Measurements from ENCODE around the gene TFB2M.

Gene TFB2M, protein sequence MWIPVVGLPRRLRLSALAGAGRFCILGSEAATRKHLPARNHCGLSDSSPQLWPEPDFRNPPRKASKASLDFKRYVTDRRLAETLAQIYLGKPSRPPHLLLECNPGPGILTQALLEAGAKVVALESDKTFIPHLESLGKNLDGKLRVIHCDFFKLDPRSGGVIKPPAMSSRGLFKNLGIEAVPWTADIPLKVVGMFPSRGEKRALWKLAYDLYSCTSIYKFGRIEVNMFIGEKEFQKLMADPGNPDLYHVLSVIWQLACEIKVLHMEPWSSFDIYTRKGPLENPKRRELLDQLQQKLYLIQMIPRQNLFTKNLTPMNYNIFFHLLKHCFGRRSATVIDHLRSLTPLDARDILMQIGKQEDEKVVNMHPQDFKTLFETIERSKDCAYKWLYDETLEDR

DNA sequence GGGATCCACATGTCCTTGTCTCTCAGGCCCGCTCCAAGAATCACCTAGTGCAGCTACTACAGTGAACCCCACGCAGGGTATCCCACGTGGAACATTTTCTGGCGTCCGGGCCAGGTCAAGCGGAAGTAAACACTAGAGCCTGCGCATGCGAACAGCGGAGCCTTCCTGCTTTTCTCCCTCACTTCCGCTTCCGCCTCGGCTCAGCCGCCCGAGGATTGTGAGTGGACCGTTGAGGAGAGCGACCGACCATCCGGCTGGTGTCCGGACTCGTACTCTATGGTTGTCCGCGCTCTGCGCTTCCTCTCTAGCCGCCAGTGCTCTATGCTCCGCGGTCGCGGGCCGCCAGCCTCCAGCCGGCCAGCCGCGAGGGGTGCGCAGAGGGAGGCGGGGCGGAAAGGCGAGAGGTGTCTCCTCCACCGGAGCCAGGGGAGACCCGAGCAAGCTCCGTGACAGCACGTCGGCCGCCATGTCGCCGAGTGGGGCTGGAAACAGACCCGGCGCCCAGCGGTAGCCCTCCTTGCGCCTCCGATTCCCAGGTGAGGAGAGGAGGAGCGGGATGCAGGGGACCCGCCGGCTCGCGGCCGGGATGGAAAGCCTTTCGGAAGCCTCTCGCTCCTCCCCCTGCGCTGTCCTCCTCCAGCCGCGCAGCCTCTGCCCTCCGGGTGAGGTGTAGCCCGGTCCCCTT is at the start of gene TFB2M, which contains the start of gene CNST:
Gene TFB2M, minus strand, starts transcription at position 134 of the 685 bp plus-strand sequence. Its CDS starts 123 bp downstream, at position 11.
Gene CNST, plus strand, starts transcription at position 329 of the 685 bp plus-strand sequence. CDS start 25,107 bp downstream, outside the sequence.
- TF ChIP-seq EZH2phosphoT487 (conservative IDR thresholded peaks at IDR 0.05; ENCODE audit: low read length) = no peak
- TF ChIP-seq, protein P1, sequence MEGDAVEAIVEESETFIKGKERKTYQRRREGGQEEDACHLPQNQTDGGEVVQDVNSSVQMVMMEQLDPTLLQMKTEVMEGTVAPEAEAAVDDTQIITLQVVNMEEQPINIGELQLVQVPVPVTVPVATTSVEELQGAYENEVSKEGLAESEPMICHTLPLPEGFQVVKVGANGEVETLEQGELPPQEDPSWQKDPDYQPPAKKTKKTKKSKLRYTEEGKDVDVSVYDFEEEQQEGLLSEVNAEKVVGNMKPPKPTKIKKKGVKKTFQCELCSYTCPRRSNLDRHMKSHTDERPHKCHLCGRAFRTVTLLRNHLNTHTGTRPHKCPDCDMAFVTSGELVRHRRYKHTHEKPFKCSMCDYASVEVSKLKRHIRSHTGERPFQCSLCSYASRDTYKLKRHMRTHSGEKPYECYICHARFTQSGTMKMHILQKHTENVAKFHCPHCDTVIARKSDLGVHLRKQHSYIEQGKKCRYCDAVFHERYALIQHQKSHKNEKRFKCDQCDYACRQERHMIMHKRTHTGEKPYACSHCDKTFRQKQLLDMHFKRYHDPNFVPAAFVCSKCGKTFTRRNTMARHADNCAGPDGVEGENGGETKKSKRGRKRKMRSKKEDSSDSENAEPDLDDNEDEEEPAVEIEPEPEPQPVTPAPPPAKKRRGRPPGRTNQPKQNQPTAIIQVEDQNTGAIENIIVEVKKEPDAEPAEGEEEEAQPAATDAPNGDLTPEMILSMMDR (IDR thresholded peaks at IDR 0.05; ENCODE audit: insufficient read depth, low read length, poor library complexity, severe bottlenecking) = no peak

GRCh38 chr1:246613096-246613758 is 47.2 kb upstream of the TFB2M start:
- Histone ChIP-seq H3K79me2 (ENCODE audit: insufficient read depth, low read length) (peaks cover 57% of the 10 kb centered on the region), H3K4me3 (ENCODE audit: insufficient read depth, low read length, poor library complexity, severe bottlenecking) (no peak overlapping the region), H3F3A (ENCODE audit: insufficient read depth) (no peaks in the 10 kb centered on the region)

More for the DNA sequence above, at the start of gene TFB2M, which contains the start of gene CNST:
- Histone ChIP-seq H3K79me2 (ENCODE audit: insufficient read depth, low read length) (peaks cover 76% of the 10 kb centered on the region), H3K27ac (ENCODE audit: low read depth, low read length) (peak within 1 kb of the TSS; percentile 75), H3K4me3 (ENCODE audit: insufficient read depth, low read length, poor library complexity, severe bottlenecking) (peak within 1 kb of the TSS; percentile 99), H4K20me1 (ENCODE audit: low read depth, low read length) (no peaks in the 10 kb centered on the region), H3K36me3 (ENCODE audit: low read length) (no peaks in the 10 kb centered on the region), H3K4me2 (ENCODE audit: low read depth, low read length, poor library complexity, severe bottlenecking) (peak within 1 kb of the TSS; percentile 76), H2AFZ (ENCODE audit: low read depth, low read length, severe bottlenecking) (peak within 1 kb of the TSS; percentile 91), H3K9me2 (replicated peaks; ENCODE audit: insufficient read depth, low read length) (no peaks in the 10 kb centered on the region), H3K9me3 (ENCODE audit: insufficient read depth, low read length) (no peaks in the 10 kb centered on the region), H3F3A (ENCODE audit: insufficient read depth) (peaks cover 11% of the 10 kb centered on the region), H3K27me3 (ENCODE audit: low read length) (no peaks in the 10 kb centered on the region), H3K9ac (ENCODE audit: low read length) (peak within 1 kb of the TSS; percentile 82)

DNA sequence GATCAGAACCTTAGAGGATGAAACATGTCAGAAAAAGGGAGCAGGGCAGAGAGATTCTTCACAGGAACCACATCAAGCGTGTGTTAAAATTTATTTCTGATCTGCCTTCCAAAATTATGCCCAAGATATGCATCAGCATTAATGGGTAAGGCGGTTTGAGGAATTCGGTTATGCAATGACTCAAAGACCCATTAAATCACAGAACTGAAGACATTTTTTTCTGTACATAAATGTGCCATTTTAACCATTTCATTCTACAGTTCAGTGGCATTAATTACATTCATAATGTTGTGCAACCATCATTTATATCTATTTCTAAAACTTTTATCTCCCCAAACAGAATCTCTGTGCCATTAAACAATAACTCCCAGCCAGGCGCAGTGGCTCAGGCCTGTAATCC is 43.6 kb upstream of the TFB2M start:
- Histone ChIP-seq H3K36me3 (ENCODE audit: low read length) (no peaks in the 10 kb centered on the region), H3K9me2 (replicated peaks; ENCODE audit: insufficient read depth, low read length) (no peaks in the 10 kb centered on the region), H3K9ac (ENCODE audit: low read length) (no peak overlapping the region), H3K27me3 (ENCODE audit: low read length) (no peaks in the 10 kb centered on the region), H3F3A (ENCODE audit: insufficient read depth) (no peaks in the 10 kb centered on the region), H2AFZ (ENCODE audit: low read depth, low read length, severe bottlenecking) (no peak overlapping the region), H3K4me3 (ENCODE audit: insufficient read depth, low read length, poor library complexity, severe bottlenecking) (no peak overlapping the region), H3K79me2 (ENCODE audit: insufficient read depth, low read length) (peaks cover 47% of the 10 kb centered on the region), H4K20me1 (ENCODE audit: low read depth, low read length) (peaks cover 11% of the 10 kb centered on the region; the same call in 1 of the 2 replicates), H3K27ac (ENCODE audit: low read depth, low read length) (no peak overlapping the region), H3K4me2 (ENCODE audit: low read depth, low read length, poor library complexity, severe bottlenecking) (no peak overlapping the region), H3K9me3 (ENCODE audit: insufficient read depth, low read length) (no peaks in the 10 kb centered on the region)
- no peak for TF ChIP-seq EZH2phosphoT487 (conservative IDR thresholded peaks at IDR 0.05; ENCODE audit: low read length)
- TF ChIP-seq, protein P1 (IDR thresholded peaks at IDR 0.05; ENCODE audit: insufficient read depth, low read length, poor library complexity, severe bottlenecking) = no peak

More at GRCh38 chr1:246613096-246613758, 47.2 kb upstream of the TFB2M start:
- H3K9ac ChIP-seq (ENCODE audit: low read length) = no peak overlapping the region
- no peak overlapping the region for H3K27ac ChIP-seq (ENCODE audit: low read depth, low read length)
- no peak overlapping the region for H3K4me2 ChIP-seq (ENCODE audit: low read depth, low read length, poor library complexity, severe bottlenecking)
- peaks cover 11% of the 10 kb centered on the region; the same call in 1 of the 2 replicates for H4K20me1 ChIP-seq (ENCODE audit: low read depth, low read length)
- no peaks in the 10 kb centered on the region for H3K27me3 ChIP-seq (ENCODE audit: low read length)
- TF ChIP-seq, protein P1 (IDR thresholded peaks at IDR 0.05; ENCODE audit: insufficient read depth, low read length, poor library complexity, severe bottlenecking) = no peak
- no peak for TF ChIP-seq EZH2phosphoT487 (conservative IDR thresholded peaks at IDR 0.05; ENCODE audit: low read length)
- H3K9me2 ChIP-seq (replicated peaks; ENCODE audit: insufficient read depth, low read length) = no peaks in the 10 kb centered on the region
- no peaks in the 10 kb centered on the region for H3K36me3 ChIP-seq (ENCODE audit: low read length)
- no peak overlapping the region for H2AFZ ChIP-seq (ENCODE audit: low read depth, low read length, severe bottlenecking)
- H3K9me3 ChIP-seq (ENCODE audit: insufficient read depth, low read length) = no peaks in the 10 kb centered on the region

Data from SU-DHL-6 (cell line).